ENCODE data around the gene MRPS34.

- TF ChIP-seq EZH2 (optimal IDR thresholded peaks at IDR 0.05; ENCODE audit: low read depth, low read length): no peak
- no peak for TF ChIP-seq CTCF (IDR thresholded peaks at IDR 0.05; ENCODE audit: low read length)
- TF ChIP-seq EZH2phosphoT487 (IDR thresholded peaks at IDR 0.05; ENCODE audit: low read length): no peak
Measured at GRCh38 chr16:1789643-1790045, 16.7 kb upstream of the MRPS34 start.
